ENCODE data around the gene MBP.

Gene MBP

GRCh38 chr18:77168811-77169311 lies 36.3 kb upstream of the MBP start:
- CTCF ChIA-PET: interaction anchor here (0.9 to 1.3 kb wide), 2 partner anchors 43 to 185 kb away, joined by 3 to 4 read pairs; no protein-coding TSS in a partner anchor
- DNase-seq (ENCODE audit: extremely low spot score): no peak
- POLR2A ChIA-PET: no interaction called here
- TF ChIP-seq CTCF (IDR thresholded peaks at IDR 0.05; ENCODE audit: control extremely low read depth, extremely low read depth, low read depth, missing control alignments): no peak

DNA sequence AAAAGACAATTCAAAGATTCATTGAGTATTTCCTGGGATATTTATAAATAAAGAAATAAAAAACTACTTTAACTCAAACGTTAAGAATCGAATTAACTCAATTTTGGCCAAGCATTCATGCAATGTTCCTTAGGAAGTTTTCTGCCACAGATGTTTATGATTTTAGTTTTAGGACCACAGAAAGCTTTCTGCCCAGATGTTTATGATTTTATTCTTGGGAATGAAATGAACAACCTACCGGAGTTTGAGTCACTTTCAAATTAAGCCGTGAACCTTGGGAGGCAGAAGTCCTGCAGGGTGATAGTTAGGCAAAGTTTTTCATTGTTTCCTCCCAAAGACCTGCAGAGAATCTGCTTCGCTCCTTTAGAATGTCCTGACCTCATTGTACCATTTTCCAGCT lies 34.7 kb upstream of the MBP start:
- TF ChIP-seq CTCF (IDR thresholded peaks at IDR 0.05; ENCODE audit: control extremely low read depth, extremely low read depth, low read depth, missing control alignments): no peak
- CTCF ChIA-PET: no interaction called here
- POLR2A ChIA-PET: no interaction called here
- DNase-seq (ENCODE audit: extremely low spot score): no peak

- CTCF ChIA-PET: interaction anchor here (1.1 kb wide), 1 partner anchor 9 kb away, joined by 3 read pairs; no protein-coding TSS in a partner anchor
These were observed 33.9 kb upstream of the MBP start for GRCh38 chr18:77166523-77166922.

DNA sequence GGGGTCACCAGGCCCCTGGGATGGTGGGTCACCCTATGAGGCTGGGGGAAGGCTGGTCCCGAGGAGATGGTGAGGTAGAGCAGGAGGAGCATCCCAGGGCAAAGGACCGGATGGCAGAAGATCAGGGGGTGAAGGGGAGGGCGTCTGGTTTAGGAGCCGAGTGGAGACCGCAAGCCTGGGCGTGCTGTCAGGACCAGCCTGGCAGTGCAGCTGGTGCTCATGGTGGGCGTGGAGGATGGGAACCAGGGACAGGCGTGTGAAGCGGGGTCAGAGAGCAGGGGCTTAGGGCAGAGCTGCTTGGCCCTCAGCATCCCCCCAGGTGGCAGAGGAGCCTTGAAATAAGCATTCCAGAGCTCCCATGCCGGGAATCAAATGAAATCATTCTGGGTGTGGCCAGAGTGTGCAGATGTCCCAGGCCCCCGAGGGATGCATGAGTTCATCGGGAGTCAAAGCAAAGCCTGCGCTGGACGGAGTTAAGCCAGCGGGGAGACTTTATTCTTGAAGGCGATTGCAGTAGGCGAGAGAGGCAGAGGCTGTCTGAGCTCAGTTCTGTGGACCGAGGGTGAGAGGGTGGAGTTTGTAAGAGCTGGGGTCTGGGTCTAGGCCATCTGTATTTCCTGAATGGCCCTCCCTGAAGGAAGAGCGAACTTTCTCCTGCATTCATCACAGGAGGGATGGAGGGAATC lies 33.1 kb upstream of the MBP start:
- CTCF ChIA-PET: interaction anchor here (1.1 to 2.5 kb wide), 2 partner anchors 8 kb away, joined by 3 to 6 read pairs; no protein-coding TSS in a partner anchor
- TF ChIP-seq CTCF (IDR thresholded peaks at IDR 0.05; ENCODE audit: control extremely low read depth, extremely low read depth, low read depth, missing control alignments): no peak
- no peak for DNase-seq (ENCODE audit: extremely low spot score)
- POLR2A ChIA-PET: no interaction called here

More at GRCh38 chr18:77166523-77166922, 33.9 kb upstream of the MBP start:
- no peak for DNase-seq (ENCODE audit: extremely low spot score)
- TF ChIP-seq CTCF (IDR thresholded peaks at IDR 0.05; ENCODE audit: control extremely low read depth, extremely low read depth, low read depth, missing control alignments): no peak
- POLR2A ChIA-PET: no interaction called here

DNA sequence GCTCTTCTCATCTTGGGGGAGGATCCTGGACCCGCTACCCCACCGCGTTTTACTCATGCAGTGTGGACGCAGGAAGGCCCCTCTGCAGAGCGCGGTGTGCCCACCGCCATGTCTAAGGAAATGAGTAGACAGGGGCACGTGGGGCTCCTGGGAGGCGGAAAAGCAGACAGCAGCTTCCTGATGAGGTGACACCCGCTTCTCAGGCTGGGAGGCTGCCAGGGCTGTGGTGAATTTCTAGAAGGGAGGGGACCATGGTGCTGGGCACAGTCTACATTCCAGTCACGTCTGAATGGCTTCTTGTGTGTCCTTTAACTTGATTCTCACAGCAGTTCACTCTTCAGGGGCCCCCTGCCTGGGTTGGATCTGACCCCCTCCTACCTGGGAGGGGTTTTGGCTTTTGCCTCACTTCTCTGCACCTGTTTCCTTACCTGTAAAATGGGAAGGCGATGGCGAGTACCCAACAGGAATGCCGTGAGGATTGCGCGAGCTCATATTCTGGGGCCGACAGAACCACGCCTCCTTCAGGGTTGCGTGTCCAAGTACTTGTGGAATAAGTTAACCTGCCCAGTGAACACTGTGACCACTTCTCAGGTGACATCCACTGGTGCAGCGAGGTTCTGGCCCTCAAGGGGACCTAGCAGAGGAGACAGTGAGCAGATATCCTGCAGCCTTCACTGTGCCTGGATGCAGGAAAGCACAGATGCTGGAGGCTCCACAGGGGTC lies 32.3 kb upstream of the MBP start:
- CTCF ChIA-PET: interaction anchor here (1.1 to 2.5 kb wide), 2 partner anchors 9 to 161 kb away, joined by 3 to 6 read pairs; no protein-coding TSS in a partner anchor

More for the DNA sequence above, 32.3 kb upstream of the MBP start:
- no peak for TF ChIP-seq CTCF (IDR thresholded peaks at IDR 0.05; ENCODE audit: control extremely low read depth, extremely low read depth, low read depth, missing control alignments)
- POLR2A ChIA-PET: no interaction called here
- DNase-seq (ENCODE audit: extremely low spot score): no peak

All from GM10248 (cell line).